HG02623 (cell line): Measurements from ENCODE around the gene CCDC83.
"Not testable (repeated sequence)": the region's sequence is repeated elsewhere in the genome, so short reads cannot be mapped to it uniquely, and the experiment has no call there.

Source experiments
- ATAC-seq: cut with Tn5 transposase; IDR thresholded peaks from one replicate; pipeline ENCODE4 v1.9.1; 2021; ENCODE audit warnings: moderate library complexity; ENCODE audit not compliant: unreplicated experiment

CCDC83 gene

DNA sequence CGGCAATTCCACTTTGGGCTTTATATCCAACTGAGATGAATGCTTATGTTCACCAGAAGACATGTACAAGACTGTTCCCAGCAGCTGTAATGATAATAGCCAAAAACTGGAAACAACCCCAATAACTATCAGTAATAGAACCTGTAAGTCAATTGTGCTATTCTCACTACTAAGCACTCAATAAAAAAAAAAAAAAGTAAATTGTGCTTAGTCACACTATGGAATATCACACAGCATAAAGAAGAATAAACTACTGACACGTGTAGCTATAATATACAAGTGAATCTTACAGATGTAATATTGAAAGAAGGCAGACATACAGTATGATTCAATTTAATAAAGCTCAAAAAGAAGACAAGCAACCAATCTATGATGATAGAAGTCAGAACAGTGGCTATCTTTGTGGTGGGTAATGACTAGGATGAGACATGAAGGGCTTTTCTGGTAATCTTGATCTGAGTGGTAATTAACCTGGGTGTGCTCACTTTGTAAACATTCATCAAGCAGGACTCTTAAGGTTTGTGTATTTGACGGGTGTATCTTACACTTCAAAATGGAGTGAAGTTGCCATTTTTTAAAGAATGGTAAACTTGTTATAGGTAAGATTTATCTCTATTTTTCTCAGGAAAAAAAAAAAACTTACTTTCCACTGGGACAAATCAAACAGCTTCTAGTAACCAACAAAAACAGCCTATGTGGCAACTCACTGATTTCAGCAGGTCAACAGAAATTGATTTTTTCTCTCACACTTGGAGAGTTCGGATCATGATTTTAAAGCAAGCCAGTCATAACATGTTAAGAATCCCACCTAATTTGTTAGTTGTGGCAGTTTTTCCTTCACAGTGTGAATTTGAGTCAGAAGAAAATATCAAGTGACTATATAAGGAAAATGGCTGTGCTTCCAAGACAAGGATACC is 84.2 kb downstream of the CCDC83 start:
- ATAC-seq: no peak

DNA sequence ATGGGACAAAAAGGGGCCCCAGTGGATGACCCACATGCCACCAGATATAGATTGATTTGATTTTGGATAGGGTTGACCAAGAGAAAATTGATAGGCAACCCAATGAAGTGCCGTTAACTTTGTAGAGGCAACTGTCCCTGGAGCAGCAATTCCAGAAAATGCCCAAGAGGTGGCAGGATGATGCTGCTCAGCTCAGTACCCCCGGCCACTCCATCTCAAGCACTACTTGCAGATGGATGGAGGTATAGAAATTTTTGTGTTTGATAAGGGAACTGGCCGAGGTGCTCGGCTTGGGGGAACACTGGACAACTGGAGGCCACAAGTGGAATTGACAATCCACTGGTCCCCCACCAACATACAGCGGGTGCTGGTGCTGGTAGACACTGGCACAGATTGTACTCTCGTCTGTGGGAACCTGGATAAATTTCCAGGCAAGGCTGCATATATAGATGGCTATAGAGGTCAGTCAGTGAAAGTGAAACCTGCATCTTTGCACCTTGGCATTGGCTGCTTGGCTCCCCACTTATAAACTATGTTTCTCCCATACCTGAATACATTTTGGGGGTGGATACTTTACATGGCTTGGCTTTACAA is 86.3 kb downstream of the CCDC83 start:
- ATAC-seq: no peak

- ATAC-seq: no peak
Observed at GRCh38 chr11:85945296-85945695, 90.1 kb downstream of the CCDC83 start.

GRCh38 chr11:85945788-85946187 is 90.6 kb downstream of the CCDC83 start:
- no peak for ATAC-seq

DNA sequence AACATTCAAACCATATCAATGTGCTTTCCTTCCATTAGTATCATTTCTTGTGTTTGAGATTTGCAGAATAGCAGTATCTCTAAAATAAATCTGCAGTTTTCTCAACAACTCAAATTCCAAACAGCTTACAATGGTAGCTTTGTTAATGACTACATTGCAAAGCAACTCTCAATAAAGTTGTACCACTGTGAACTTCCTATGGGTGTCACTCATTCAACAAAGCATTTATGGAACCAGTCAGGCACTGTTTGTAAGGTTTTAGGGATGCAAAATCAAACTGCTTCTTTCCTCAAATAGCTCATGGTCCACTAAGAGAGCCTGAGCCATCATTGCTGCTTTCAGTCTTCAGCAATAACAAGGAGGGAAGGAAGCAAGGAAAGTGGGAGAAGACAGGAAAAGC is 91.0 kb downstream of the CCDC83 start:
- ATAC-seq: no peak

- ATAC-seq: peak; percentile 36
Observed at GRCh38 chr11:85947431-85948272, 92.5 kb downstream of the CCDC83 start.

- ATAC-seq: peak; percentile 40
Observed at GRCh38 chr11:85948884-85949283, 93.7 kb downstream of the CCDC83 start.

DNA sequence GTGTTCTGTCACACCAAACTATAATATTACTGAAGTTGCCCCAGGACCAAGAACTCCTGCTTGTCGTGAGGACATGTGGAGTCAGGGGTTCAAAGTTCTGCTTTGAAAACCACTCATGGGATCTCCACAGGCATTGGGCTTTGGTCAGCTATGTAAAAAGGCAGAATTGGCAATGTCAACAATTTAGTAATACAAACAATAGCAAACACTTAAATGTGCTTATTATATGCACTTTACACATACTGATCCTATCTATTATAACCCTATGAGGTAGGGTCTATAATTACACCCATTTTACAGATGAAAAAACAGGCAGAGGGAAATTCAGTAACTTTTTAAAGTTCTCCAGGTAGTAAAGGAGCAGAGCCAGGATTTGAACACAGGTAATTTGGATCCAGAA is 94.6 kb downstream of the CCDC83 start:
- ATAC-seq: no peak

DNA sequence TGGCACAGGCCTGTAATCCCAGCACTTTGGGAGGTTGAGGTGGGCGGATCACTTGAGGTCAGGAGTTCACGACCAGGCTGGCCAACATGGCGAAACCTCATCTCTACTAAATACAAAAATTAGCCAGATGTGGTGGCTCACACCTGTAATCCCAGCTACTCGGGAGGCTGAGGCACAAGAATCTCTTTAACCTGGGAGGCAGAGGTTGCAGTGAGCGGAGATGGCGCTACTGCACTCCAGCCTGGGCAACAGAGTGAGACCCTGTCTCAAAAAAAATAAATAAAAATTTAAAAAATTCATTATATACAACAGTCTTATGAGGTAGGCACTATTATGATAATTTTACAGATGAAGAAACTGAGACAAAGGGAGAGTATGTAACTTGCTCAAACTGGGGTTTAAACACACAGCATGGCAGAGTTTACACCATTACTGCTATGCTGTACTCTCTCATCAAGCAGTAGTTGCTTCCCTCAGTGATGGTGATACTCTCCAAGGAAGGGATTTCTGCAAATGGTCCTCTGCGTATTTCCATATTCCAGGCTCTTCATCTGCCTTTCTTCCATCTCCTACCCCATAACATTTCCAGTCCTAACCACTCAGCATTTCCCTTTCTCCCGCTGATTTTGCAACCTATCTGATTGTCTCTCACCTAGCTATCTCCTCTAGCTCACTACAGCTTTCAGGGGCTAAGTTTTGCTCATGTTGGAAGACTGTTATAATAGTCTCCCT is 95.3 kb downstream of the CCDC83 start:
- no peak for ATAC-seq

DNA sequence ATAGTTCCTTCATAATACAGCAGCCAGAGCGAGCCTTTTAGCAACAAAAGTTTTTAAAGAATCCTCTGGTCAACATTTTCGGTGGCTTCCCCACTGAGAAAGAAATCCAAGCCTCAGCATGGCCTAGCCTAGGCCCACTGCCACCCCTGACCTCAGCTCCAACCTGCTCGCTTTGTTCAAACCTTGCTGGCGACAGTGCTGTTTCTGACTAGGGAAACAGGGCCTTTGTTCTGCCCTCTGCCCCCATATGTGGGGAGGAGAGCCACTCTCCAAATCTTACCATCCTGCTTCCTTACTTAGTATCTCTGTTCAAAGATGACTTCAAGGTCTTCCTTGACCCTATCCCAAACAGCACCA is 95.8 kb downstream of the CCDC83 start:
- no peak for ATAC-seq

DNA sequence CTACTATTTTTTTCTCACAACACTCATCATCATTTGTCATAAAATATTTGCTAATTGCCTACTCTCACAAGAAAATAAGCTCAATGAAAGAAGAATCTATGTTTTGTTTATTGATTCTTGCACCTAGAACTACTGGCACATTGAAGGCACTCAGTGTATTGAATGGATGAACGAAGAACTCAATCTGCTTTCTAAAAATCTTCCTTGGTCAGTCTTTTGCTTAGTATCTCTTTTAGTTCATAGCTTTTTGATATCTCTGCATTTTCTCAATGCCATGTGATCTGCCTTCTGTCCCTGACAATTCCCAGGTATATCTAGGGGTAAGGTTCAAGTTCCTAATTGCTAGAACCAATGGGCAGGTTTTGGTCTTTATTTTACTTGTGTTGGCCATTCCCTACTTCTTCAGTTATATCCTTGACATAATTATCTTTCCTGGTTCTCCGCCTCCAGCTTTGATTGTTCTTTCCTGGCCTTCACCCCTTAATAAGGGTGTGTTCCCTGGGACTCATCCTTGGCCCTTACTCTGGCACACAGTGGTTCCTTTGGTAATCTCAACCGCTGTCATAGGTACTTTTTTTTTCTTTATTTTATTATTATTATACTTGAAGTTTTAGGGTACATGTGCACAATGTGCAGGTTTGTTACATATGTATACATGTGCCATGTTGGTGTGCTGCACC is 96.4 kb downstream of the CCDC83 start:
- ATAC-seq: no peak

DNA sequence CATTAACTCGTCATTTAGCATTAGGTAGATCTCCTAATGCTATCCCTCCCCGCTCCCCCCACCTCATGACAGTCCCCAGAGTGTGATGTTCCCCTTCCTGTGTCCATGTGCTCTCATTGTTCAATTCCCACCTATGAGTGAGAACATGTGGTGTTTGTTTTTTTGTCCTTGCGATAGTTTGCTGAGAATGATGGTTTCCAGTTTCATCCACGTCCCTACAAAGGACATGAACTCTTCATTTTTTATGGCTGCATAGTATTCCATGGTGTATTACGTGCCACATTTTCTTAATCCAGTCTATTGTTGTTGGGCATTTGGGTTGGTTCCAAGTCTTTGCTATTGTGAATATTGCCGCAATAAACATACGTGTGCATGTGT is 96.9 kb downstream of the CCDC83 start:
- not testable (repeated sequence) for ATAC-seq

- ATAC-seq: no peak
Observed at GRCh38 chr11:85953491-85954143, 98.4 kb downstream of the CCDC83 start.

DNA sequence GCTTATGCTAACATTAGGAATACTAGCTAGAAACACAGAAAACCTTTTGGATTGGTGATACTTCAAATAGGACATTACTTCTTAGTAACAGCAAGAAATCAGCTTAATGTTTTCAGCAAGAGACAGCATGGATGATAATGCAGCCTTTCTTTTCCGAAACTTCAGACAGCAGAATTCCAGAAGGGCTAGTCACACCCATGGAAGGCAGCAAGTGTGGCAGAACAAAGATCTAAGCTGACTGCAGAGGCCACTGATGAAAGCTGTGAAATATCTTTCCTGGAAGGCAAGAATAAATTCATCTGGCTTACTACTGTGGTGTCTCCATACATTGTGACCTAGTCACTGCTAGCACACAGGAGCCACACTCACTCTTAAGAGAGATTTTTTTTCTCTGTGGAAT is 100.3 kb downstream of the CCDC83 start:
- no peak for ATAC-seq

- ATAC-seq: no peak
Observed at GRCh38 chr11:85960678-85961077, 105.5 kb downstream of the CCDC83 start.

DNA sequence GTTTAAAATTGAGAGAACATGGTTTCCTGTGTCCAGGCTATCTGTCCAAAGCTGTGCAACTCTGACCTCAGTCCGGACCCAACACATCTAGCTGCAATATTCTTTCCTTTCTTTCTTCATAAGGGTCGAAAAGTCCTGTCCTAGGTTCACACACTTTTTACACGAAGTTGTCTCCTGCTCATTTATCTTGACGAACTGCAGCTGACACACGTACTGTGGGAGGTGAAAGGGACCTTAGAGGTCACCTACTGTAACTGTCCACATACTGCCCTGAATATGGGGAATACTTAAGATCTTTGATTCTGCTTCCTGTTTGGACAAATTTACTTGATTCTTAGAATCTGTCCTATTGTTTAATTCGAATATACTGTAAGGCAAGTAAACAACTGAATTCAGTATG is 105.9 kb downstream of the CCDC83 start:
- no peak for ATAC-seq

- ATAC-seq: no peak
Observed at GRCh38 chr11:85961930-85962363, 106.8 kb downstream of the CCDC83 start.

DNA sequence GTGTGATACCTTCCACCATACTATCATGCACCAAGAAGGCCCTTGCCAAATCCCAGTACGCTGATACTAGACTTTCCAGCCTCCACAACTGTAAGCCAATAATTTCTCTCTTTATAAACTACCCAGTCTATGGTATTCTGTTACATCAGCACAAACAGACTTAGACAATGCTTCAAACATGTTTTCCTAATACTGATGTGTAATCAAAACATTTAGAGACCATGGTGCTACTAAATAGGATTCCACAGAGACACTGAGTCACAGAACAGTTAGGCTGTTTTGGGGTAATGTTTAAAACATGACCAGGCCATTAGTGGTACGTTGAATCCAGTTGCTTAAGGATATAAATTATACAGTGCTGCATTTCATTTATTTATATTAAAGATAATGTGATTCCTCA is 110.0 kb downstream of the CCDC83 start:
- no peak for ATAC-seq

DNA sequence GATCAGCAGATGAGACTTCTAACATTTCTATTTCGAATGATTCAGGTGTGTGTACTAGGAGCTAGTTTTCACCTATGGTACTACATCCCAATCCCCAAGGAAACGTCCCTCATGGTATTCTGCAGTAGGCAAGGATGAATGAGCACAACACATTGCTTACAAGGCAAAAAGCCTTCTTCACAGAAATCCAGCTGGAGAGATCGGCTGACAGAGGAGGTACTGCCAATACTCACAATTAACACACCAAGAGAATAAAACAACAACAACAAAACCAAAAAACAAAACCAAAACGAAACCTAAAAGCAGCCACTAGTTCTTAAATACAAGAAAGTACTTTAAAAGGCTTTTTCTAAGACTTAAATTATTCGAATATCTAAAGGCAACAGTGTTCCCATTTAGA is 112.3 kb downstream of the CCDC83 start:
- ATAC-seq: no peak
